Measurements from ENCODE around the gene WASF2. TPM values are rescaled to one million over a fixed set of nuclear protein-coding genes. Genes with fewer than 3 reads are reported as not detected.

Gene WASF2
- total RNA-seq, 1 experiment from 2014 or later: 65.9 TPM

GRCh38 chr1:27454610-27455009 lies 35.4 kb downstream of the WASF2 start:
- Histone ChIP-seq H2BK15ac (ENCODE audit: low read depth, low read length) (no peak overlapping the region), H3K4me1 (ENCODE audit: insufficient read depth, low read length) (no peaks in the 10 kb centered on the region; the same call in 1 of the 2 replicates), H3K23ac (ENCODE audit: insufficient read length, low read depth, low read length) (no peak overlapping the region), H2BK5ac (ENCODE audit: insufficient read length, low read length) (no peak overlapping the region), H4K20me1 (ENCODE audit: control insufficient read depth, insufficient read depth, insufficient read length) (no peaks in the 10 kb centered on the region), H3K18ac (ENCODE audit: insufficient read length, low read depth, low read length) (no peak overlapping the region), H3K56ac (ENCODE audit: insufficient read length, low read depth, low read length) (no peak overlapping the region), H2AK5ac (ENCODE audit: insufficient read length, low read length) (no peak overlapping the region), H2BK20ac (ENCODE audit: low read depth, low read length, poor library complexity, severe bottlenecking) (no peak overlapping the region), H3K9me3 (ENCODE audit: control insufficient read depth, low read depth, low read length) (no peaks in the 10 kb centered on the region), H3K23me2 (ENCODE audit: insufficient read length, low read depth, low read length, poor library complexity, severe bottlenecking) (no peaks in the 10 kb centered on the region), H4K5ac (ENCODE audit: insufficient read length, low read depth, low read length) (no peak overlapping the region), H2AFZ (ENCODE audit: low read length) (no peak overlapping the region), H3K14ac (ENCODE audit: insufficient read depth, low read length) (no peak overlapping the region), H4K91ac (ENCODE audit: insufficient read length, low read depth, low read length) (no peak overlapping the region), H3K27ac (ENCODE audit: insufficient read length, low read depth, low read length) (no peak overlapping the region), H2BK120ac (ENCODE audit: low read depth, low read length, poor library complexity, severe bottlenecking) (no peak overlapping the region), H3K79me2 (ENCODE audit: insufficient read depth, low read length) (peaks cover 2% of the 10 kb centered on the region; the same call in 1 of the 2 replicates), H3K27me3 (ENCODE audit: insufficient read depth, low read length) (no peaks in the 10 kb centered on the region), H3K9ac (ENCODE audit: extremely low read depth, insufficient read length, low read length) (no peak overlapping the region), H3K79me1 (ENCODE audit: insufficient read depth, low read depth, low read length, poor library complexity, severe bottlenecking) (peaks cover 8% of the 10 kb centered on the region), H3K4me2 (ENCODE audit: insufficient read depth, insufficient read length, low read length) (no peak overlapping the region), H3K4ac (ENCODE audit: low read depth, low read length) (no peak overlapping the region), H4K8ac (replicated peaks; ENCODE audit: insufficient read length, low read depth, low read length) (no peak overlapping the region), H2BK12ac (ENCODE audit: insufficient read length, low read depth, low read length) (no peak overlapping the region), H3T11ph (ENCODE audit: low read length) (no peak overlapping the region)
- no peak for DNase-seq
- Mint-ChIP-seq H3K36me3 (ENCODE audit: insufficient read depth in 1 of 3, low read depth in 3 of 3) (peaks cover 2 to 5% (median 2%) of the 10 kb centered on the region in 3 experiments; a peak in 4 of 7 replicates), H3K4me1 (peaks cover 6 to 9% of the 10 kb centered on the region in 2 experiments), H3K27ac (no peak overlapping the region), H3K4me3 (no peak overlapping the region), H3K9me3 (no peaks in the 10 kb centered on the region), H3K27me3 (ENCODE audit: low read depth) (no peaks in the 10 kb centered on the region)
- WGBS (ENCODE audit: extremely low coverage, insufficient read length, low lambda C conversion rate): no CpG with 5 or more reads among the region's 4 CpGs
- TF ChIP-seq CTCF (conservative IDR thresholded peaks at IDR 0.05): no peak
